DMS153 treated with DMSO at 0.1 percent for 48 hours (cell line): ENCODE results near the gene NTRK3.

ENCODE experiments used
- DNase-seq: peaks from one replicate; lab custom pipeline; 2025; ENCODE audit not compliant: unreplicated experiment; lab: John Stamatoyannopoulos, UW

The NTRK3 gene

DNA sequence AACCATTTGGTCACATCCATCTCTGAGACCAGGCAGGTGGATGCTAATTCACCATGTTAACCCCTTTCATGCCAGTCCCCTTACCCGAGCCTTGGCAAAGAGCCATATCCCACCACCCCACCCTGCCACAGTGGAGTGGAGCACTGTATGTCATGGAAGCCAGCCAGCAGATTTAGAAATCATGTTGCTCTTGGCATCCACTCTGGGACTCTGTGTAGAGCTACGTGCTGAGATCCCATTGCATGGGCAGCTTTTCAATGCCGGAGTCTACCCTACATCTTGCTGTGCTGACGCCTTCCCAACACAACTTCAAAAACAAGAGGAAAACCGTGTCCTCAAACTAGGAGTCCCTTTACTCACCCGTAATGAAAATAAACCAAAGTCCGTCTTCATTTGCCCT is 131.0 kb downstream of the NTRK3 start:
- DNase-seq: no peak

- DNase-seq: no peak
These were observed 132.3 kb downstream of the NTRK3 start for GRCh38 chr15:88124199-88124598.

- DNase-seq: no peak
These were observed 134.5 kb downstream of the NTRK3 start for GRCh38 chr15:88121968-88122530.

DNA sequence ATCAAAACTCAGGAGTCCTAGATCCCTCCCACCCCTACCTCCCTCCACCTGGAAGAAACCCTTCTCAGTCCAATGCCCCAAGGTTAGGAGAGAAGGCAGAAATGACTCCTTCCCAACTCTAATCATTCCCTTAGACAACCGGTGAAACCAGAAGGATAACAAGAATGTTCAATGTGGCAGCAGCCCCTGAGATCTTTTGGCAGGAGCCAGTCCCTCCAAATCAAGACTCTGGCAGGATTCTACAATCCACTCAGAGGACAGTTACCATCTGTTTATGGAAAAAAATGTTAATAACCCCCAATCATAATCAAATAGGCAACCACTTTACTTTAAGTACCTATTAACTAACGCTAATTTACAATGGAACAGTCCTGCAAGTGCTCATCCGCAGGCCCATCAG is 136.5 kb downstream of the NTRK3 start:
- no peak for DNase-seq

DNA sequence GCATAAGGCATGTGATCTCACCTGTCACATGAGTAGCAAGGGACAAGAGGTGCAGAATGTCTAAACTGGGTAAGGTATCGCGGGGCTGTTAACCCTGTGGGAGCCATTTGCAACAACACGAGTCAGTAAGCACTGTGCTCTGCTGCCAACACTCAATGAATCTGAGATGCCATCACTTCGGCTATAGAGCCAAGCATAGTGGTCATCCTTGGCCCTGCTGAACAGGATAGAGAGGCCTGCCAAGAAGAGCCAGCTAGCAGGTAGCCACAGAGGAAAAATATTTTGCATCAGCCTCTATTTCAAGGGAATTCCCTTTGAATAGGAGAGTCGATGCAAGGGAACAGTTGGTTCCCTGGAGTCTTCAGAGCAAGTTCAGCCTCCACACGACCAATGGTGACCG is 137.8 kb downstream of the NTRK3 start:
- DNase-seq: no peak

GRCh38 chr15:88118035-88118434 is 138.5 kb downstream of the NTRK3 start:
- DNase-seq: no peak

- DNase-seq: no peak
These were observed 140.9 kb downstream of the NTRK3 start for GRCh38 chr15:88115486-88116152.

GRCh38 chr15:88113613-88114308 is 142.8 kb downstream of the NTRK3 start:
- no peak for DNase-seq

DNA sequence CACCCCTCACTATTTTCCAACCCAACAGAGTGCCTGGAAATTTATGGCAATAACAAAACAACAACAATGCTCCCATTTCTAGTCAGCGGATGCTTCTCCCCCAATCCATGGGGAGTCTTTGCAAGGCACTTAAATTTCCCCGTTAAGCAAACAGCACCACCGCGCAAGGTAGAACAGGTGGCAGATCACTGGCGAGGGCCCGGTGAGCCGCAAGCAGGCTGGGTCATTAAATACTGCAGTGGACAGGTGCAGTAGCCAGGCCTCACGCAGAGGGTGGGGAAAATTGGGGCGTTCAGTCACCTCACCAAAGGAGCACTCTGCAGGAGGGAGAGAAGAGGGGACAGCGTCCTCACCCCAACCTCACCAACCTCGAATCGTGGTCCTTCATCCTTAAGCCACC is 147.5 kb downstream of the NTRK3 start:
- DNase-seq: no peak

DNA sequence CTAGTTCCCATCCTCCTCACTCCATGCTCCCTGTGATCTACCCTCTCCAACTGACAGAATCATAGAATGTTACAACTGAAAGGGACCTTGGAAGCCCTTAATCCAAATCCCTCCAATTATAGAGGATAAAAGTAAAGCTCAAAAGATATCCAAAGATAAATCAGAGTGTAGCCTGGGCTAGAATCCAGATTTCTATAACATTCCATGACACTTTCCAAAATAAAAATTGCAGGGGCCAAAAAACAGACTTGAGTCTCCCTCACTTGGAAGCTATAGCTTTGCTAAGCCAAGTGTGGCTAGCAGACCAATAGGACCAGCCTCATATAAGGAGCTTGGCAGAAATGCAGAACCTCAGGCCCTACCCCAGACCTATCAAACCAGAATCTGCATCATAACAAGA is 148.1 kb downstream of the NTRK3 start:
- no peak for DNase-seq

DNA sequence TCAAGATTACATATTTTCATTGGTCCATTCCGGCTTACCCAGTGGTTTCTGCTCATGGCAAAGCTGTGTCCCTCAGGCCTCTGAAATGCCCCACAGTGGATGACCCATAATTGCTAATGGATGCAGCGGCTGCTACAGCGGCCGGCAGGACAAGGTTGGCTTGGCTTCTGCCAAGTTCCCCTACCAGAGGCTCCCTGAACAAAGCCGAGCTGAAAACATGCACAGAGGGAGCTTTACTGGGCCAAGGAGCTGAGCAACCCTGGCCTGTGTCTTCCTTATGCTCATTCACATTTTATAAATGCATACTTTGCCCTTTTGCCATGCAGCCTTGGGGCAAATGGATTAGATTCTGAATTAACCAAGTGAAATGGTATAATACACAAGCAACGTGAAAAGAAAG is 150.5 kb downstream of the NTRK3 start:
- DNase-seq: no peak

GRCh38 chr15:88104357-88104756 is 152.2 kb downstream of the NTRK3 start:
- no peak for DNase-seq

DNA sequence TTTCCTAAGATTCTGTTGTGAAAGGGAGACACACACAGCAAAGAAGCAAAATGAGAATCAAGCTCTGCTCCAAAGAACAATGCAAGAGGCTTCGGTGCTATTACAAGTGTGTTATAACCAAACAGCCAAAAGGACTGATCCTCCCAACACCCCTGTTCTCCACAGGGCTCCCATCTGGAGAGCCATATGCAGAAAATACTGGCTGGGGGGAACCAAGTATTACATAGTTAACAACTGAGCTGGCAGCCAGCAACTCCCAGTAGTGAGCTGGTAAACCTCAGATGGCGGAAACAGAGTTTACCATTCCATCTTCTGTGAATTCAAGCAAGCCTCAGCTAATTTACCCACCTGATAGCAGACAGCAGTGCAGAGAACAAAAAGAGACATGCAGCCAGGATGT is 156.4 kb downstream of the NTRK3 start:
- no peak for DNase-seq

- DNase-seq: no peak
These were observed 158.2 kb downstream of the NTRK3 start for GRCh38 chr15:88098361-88098760.

DNA sequence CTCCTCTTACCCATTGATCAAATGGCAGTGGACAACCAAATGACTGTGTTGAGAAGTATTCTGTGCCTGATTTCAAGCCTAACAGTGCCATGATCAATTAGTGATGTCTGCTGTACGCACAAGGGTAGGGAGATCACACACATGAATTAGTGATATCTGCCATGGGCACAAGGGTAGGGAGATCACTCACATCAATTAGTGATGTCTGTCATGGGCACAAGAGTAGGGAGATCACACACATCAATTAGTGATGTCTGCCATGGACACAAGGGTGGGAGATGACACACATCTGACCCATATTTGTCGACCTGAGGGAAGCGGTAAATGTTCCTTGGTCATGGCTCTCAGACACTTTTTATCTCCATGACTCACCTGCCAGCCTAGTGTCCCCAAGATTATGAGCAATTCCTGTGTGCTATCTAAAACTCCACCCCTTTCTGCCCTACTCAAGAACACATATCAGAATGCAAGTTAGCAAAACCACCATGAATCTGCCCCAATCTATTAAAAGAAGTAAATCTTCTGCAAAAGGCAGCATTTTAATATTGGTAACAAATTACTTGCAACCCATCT is 165.0 kb downstream of the NTRK3 start:
- no peak for DNase-seq

DNA sequence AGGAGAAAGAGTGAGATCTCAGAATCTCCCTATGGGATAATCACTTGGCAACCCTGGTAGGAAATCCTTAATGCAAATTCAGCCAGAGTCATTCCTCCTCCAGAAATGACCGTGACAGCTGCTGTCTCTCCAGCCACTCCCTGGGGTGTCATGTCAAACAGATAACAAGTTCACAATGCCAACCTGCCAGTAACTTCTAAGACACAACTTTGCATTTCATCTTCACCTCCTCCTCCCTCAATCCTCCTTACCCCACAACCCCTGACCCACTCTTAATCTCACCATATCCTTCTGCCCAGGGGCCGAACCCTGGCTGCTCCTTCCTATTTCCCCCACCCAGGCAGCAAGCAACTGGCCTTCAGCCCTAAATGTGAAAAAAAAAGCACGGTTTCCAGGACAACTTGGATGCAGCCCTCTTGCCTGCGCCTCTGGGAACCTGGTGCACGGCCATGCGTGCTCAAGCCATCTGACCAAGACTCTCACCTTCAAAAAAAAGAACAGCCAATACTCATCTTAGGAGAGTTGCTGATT is 166.0 kb downstream of the NTRK3 start:
- DNase-seq: no peak

GRCh38 chr15:88089731-88090130 is 166.8 kb downstream of the NTRK3 start:
- DNase-seq: no peak

- DNase-seq: no peak
These were observed 167.4 kb downstream of the NTRK3 start for GRCh38 chr15:88089024-88089620.

DNA sequence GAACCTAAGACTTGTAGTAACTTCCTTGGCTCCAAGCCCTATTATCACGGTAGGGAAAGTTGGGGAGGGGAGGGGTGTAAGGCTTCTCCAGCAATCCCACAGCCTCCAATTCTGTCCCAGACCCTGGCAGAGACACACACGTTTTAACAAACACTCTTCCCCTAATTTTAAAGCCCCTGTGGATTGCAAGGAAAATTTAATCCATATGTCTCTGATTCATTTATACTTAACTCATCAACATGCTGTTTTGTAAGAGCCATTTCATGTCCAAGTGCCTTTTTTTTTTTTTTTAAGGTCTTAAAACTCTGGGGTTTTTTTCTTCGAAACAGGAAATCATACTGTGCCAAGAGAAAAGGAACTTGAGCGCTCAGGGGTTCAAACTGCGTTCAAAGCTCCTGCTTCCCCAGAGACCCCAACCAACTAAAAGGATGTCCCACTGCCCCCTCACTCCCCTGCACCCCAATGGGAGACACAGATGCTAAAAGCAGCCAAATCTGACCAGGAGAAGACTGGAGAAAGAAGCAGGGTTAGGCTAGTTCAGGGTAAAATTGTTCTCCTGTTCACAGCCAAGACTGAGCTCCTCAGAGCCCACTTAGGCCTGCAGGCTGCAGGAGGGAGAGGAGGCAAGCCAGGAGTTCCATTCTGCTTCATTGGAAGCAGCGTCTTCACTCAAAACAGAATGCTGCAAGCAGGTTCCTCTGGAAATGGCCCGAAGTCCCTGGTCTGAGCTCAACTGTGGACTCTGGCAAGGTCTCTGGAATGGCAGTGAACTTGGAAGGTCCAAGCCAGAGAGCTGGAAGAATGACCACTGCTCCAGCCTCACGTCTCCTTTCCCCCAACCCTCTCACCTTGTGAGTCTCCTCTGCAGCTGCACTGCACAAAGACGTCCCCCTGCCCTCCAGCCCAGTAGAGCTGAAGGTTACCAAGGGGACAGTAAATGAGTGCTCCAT is 172.5 kb downstream of the NTRK3 start:
- no peak for DNase-seq

DNA sequence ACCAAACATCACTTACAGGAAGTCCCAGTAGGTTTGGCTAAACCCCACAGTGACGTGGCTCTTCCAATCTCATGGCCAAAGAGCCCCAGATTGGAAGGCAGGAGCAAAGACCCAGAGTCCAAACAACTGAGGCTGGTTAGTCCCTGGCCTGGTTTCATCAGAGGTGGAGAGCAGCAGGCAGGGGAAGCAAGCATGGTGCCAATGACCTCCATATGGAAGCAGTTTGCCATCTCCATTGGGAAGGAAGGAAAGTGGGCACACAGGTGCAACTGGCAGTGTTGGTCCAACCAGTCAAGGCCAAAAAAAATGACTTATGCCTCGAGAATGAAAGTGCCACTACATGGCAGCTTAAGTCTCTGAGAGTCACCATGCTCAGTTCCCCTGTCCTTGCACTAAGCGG is 175.9 kb downstream of the NTRK3 start:
- no peak for DNase-seq
